ENCODE results near the gene SENP8.

SENP8 gene

GRCh38 chr15:72180761-72181324 lies 62.6 kb downstream of the SENP8 start:
- Histone ChIP-seq H3K27me3 (replicated peaks; ENCODE audit: control insufficient read depth, insufficient read depth, low read length) (peaks cover 4% of the 10 kb centered on the region), H3K4me1 (ENCODE audit: control insufficient read depth, insufficient read depth, low read length) (peaks cover 22% of the 10 kb centered on the region), H3K9me3 (ENCODE audit: control insufficient read depth, low read length) (no peaks in the 10 kb centered on the region), H3K9ac (ENCODE audit: low read length) (no peak overlapping the region), H3K4me3 (ENCODE audit: low read length) (no peak overlapping the region), H3K36me3 (ENCODE audit: control insufficient read depth, insufficient read depth, low read length, severe bottlenecking) (no peaks in the 10 kb centered on the region)
- DNase-seq (ENCODE audit: low read depth), result no peak

DNA sequence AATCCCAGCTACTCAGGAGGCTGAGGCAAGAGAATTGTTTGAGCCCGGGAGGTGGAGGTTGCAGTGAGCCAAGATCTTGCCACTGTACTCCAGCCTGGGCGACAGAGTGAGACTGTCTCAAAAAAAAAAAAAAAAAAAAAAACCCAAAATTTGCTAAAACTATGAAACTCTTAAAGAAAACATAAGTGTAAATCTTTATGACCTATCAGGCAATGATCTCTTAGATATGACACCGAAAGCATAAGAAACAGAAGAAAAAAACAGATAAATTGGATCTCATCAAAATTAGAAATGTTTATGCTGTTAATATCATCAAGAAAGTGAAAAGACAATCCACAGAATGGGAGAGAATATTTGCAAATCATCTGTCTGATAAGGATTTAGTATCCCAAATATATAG lies 64.0 kb downstream of the SENP8 start:
- no peak overlapping the region for H3K4me3 ChIP-seq (ENCODE audit: low read length)
- peaks cover 22% of the 10 kb centered on the region for H3K4me1 ChIP-seq (ENCODE audit: control insufficient read depth, insufficient read depth, low read length)
- DNase-seq (ENCODE audit: low read depth), result no peak
- no peaks in the 10 kb centered on the region for H3K9me3 ChIP-seq (ENCODE audit: control insufficient read depth, low read length)
- H3K27me3 ChIP-seq (replicated peaks; ENCODE audit: control insufficient read depth, insufficient read depth, low read length), result peaks cover 4% of the 10 kb centered on the region
- no peaks in the 10 kb centered on the region for H3K36me3 ChIP-seq (ENCODE audit: control insufficient read depth, insufficient read depth, low read length, severe bottlenecking)
- no peak overlapping the region for H3K9ac ChIP-seq (ENCODE audit: low read length)

- H3K9me3 ChIP-seq (ENCODE audit: control insufficient read depth, low read length), result no peaks in the 10 kb centered on the region
- H3K4me1 ChIP-seq (ENCODE audit: control insufficient read depth, insufficient read depth, low read length), result peaks cover 22% of the 10 kb centered on the region
- H3K9ac ChIP-seq (ENCODE audit: low read length), result no peak overlapping the region
- peaks cover 4% of the 10 kb centered on the region for H3K27me3 ChIP-seq (replicated peaks; ENCODE audit: control insufficient read depth, insufficient read depth, low read length)
- no peak overlapping the region for H3K4me3 ChIP-seq (ENCODE audit: low read length)
- no peaks in the 10 kb centered on the region for H3K36me3 ChIP-seq (ENCODE audit: control insufficient read depth, insufficient read depth, low read length, severe bottlenecking)
- DNase-seq (ENCODE audit: low read depth), result peak; percentile 96
Measured at GRCh38 chr15:72182673-72183072, 64.5 kb downstream of the SENP8 start.

GRCh38 chr15:72183781-72184164 lies 65.6 kb downstream of the SENP8 start:
- Histone ChIP-seq H3K27me3 (replicated peaks; ENCODE audit: control insufficient read depth, insufficient read depth, low read length) (peaks cover 4% of the 10 kb centered on the region), H3K4me1 (ENCODE audit: control insufficient read depth, insufficient read depth, low read length) (peaks cover 22% of the 10 kb centered on the region), H3K36me3 (ENCODE audit: control insufficient read depth, insufficient read depth, low read length, severe bottlenecking) (no peaks in the 10 kb centered on the region)

DNA sequence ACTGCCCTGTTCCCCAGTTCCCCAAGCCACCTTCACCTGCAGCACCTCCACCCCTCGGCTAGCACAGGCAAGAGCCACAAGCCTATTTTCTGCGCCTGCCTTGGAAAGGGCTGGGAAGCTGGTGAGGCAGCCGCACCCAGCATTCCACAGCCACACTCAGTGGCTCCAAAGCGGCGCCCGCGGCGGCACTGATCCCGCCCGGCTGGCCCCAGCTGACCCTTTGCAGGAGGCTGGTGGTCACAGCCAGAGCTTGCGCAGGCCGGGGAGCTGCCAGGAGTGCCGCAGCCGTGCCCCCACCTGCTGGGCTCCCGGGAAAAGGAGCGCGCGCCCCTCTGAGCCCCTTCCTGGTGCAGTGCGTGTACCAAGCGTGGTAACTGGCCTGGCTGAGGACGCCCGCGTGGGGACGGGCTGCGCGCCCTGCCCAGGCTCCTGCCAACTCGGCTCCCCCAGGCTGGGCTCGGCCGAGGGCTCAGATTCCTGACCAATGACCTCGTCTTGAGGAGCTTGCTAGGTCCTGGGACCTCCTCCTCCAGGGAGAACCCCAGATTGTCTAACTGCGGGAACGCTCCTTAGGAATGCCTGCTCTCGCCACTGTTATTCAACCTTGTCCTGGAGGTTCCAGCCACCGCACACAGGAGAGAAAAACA lies 66.1 kb downstream of the SENP8 start:
- peak overlapping the region; percentile 9 for H3K9ac ChIP-seq (ENCODE audit: low read length)
- DNase-seq (ENCODE audit: low read depth), result peak; percentile 73
- peaks cover 22% of the 10 kb centered on the region for H3K4me1 ChIP-seq (ENCODE audit: control insufficient read depth, insufficient read depth, low read length)
- no peaks in the 10 kb centered on the region for H3K36me3 ChIP-seq (ENCODE audit: control insufficient read depth, insufficient read depth, low read length, severe bottlenecking)
- peak overlapping the region; percentile 64 for H3K4me3 ChIP-seq (ENCODE audit: low read length)
- H3K27me3 ChIP-seq (replicated peaks; ENCODE audit: control insufficient read depth, insufficient read depth, low read length), result peaks cover 4% of the 10 kb centered on the region
- H3K9me3 ChIP-seq (ENCODE audit: control insufficient read depth, low read length), result no peaks in the 10 kb centered on the region

More at GRCh38 chr15:72183781-72184164, 65.6 kb downstream of the SENP8 start:
- H3K9me3 ChIP-seq (ENCODE audit: control insufficient read depth, low read length), result no peaks in the 10 kb centered on the region
- peak overlapping the region; percentile 9 for H3K9ac ChIP-seq (ENCODE audit: low read length)
- H3K4me3 ChIP-seq (ENCODE audit: low read length), result peak overlapping the region; percentile 64
- no peak for DNase-seq (ENCODE audit: low read depth)

DNA sequence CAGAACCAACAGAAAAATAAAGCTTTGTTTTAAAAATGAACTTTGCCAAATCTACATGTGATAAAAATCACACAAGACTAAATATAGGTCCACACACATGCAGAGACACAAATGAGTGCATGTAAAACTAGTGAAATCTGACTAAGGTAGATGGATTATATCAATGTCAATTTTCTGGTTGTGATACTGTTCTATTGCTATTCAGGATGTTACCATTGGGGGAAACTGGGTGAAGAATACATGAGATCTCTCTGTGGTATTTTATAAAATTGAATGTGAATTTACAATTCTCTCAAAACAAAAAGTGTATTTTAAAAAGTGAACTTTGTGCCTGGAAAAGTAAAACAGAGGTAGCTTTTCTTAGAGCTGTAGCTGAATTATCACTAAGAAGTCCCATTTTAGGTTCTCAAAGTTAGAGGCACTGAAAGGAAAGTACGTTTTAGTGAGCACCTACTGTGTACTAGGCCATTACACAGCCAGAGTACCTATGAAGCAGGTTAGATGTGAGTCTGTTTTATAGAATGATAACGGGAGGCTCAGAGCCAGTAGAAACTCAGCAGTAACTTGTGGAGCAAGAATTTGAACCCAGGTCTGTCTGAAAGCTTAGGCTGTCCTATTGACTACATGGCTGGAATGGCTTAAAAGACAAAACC lies 71.2 kb downstream of the SENP8 start:
- DNase-seq (ENCODE audit: low read depth), result no peak
- no peaks in the 10 kb centered on the region for H3K27me3 ChIP-seq (replicated peaks; ENCODE audit: control insufficient read depth, insufficient read depth, low read length)
- H3K4me3 ChIP-seq (ENCODE audit: low read length), result no peak overlapping the region

GRCh38 chr15:72192416-72192815 lies 74.2 kb downstream of the SENP8 start:
- no peak for DNase-seq (ENCODE audit: low read depth)
- H3K4me1 ChIP-seq (ENCODE audit: control insufficient read depth, insufficient read depth, low read length), result no peaks in the 10 kb centered on the region
- H3K9ac ChIP-seq (ENCODE audit: low read length), result no peak overlapping the region
- no peak overlapping the region for H3K4me3 ChIP-seq (ENCODE audit: low read length)
- no peaks in the 10 kb centered on the region for H3K36me3 ChIP-seq (ENCODE audit: control insufficient read depth, insufficient read depth, low read length, severe bottlenecking)
- H3K9me3 ChIP-seq (ENCODE audit: control insufficient read depth, low read length), result no peaks in the 10 kb centered on the region
- no peaks in the 10 kb centered on the region for H3K27me3 ChIP-seq (replicated peaks; ENCODE audit: control insufficient read depth, insufficient read depth, low read length)

More for the DNA sequence above, 71.2 kb downstream of the SENP8 start:
- no peak overlapping the region for H3K9ac ChIP-seq (ENCODE audit: low read length)
- H3K36me3 ChIP-seq (ENCODE audit: control insufficient read depth, insufficient read depth, low read length, severe bottlenecking), result no peaks in the 10 kb centered on the region
- H3K4me1 ChIP-seq (ENCODE audit: control insufficient read depth, insufficient read depth, low read length), result peaks cover 2% of the 10 kb centered on the region
- H3K9me3 ChIP-seq (ENCODE audit: control insufficient read depth, low read length), result no peaks in the 10 kb centered on the region
